Smooth muscle cell (in vitro differentiated cells): Measurements from ENCODE around the gene LYPD6B. TPM values are rescaled to one million over a fixed set of nuclear protein-coding genes. Genes with fewer than 3 reads are reported as not detected.

Experiments
- DNase-seq: peaks from one replicate; lab custom pipeline; 2025; ENCODE audit not compliant: unreplicated experiment; lab: John Stamatoyannopoulos, UW
- H2AFZ ChIP-seq: fragments of 200-600 bp; sonication (generic); 2 replicates; pipeline ENCODE4 v1.6.0; 2016; ENCODE audit warnings: antibody characterized with exemption, low read depth, mild to moderate bottlenecking
- H3F3A ChIP-seq: fragments of 200-600 bp; sonication (generic); 2 replicates; pipeline ENCODE4 v1.6.0; 2017; ENCODE audit warnings: antibody characterized with exemption, low read depth
- H3K27ac ChIP-seq: fragments of 200-600 bp; sonication (generic); 2 replicates; pipeline ENCODE4 v1.5.1; 2016; ENCODE audit warnings: low read depth, mild to moderate bottlenecking
- H3K27me3 ChIP-seq: fragments of 200-600 bp; sonication (generic); 2 replicates; pipeline ENCODE4 v1.6.1; 2016; ENCODE audit warnings: low read depth, mild to moderate bottlenecking
- H3K36me3 ChIP-seq: fragments of 200-600 bp; sonication (generic); 2 replicates; pipeline ENCODE4 v1.5.1; 2016; ENCODE audit warnings: low read depth
- H3K4me1 ChIP-seq: fragments of 200-600 bp; sonication (generic); 2 replicates; pipeline ENCODE4 v1.5.1; 2016; ENCODE audit warnings: low read depth
- H3K4me2 ChIP-seq: fragments of 200-600 bp; sonication (generic); 2 replicates; pipeline ENCODE4 v1.6.0; 2016; ENCODE audit warnings: mild to moderate bottlenecking
- H3K4me3 ChIP-seq: fragments of 200-600 bp; sonication (generic); 2 replicates; pipeline ENCODE4 v1.5.1; 2016; ENCODE audit warnings: mild to moderate bottlenecking
- H3K79me2 ChIP-seq: fragments of 200-600 bp; sonication (generic); 2 replicates; pipeline ENCODE4 v1.6.0; 2016; ENCODE audit warnings: low read depth, mild to moderate bottlenecking
- H3K9ac ChIP-seq: fragments of 200-600 bp; sonication (generic); 2 replicates; pipeline ENCODE4 v1.6.0; 2016; ENCODE audit warnings: low read depth
- H3K9me3 ChIP-seq: fragments of 200-600 bp; sonication (generic); replicated peaks from 2 replicates; pipeline ENCODE4 v1.5.1; 2016; ENCODE audit warnings: low read depth
- H4K20me1 ChIP-seq: fragments of 200-600 bp; sonication (generic); 2 replicates; pipeline ENCODE4 v1.6.0; 2016; ENCODE audit warnings: low read depth
- WGBS: methylation state at CpG from one replicate; pipeline ENCODE4 v1.1.7; 2016; ENCODE audit warnings: low lambda C conversion rate; 5-methylcytosine and 5-hydroxymethylcytosine counted together
- polyA plus RNA-seq: library from polyadenylated mRNA; unstranded; fragments of >200 nt; fragmentation: Nextera tagmentation; extraction: Ambion mirVana; gene quantifications from 2 replicates; pipeline ENCODE4 v1.2.1, GENCODE V29; 2016
- total RNA-seq: library from RNA; depleted of rRNA; stranded (reverse); fragments of >200 nt; gene quantifications from 2 replicates; pipeline ENCODE4 v1.2.3, GENCODE V29; 2014
- TF ChIP-seq, protein P1 (sequence below): fragments of 200-600 bp; sonication (generic); IDR thresholded peaks from 2 replicates; pipeline ENCODE4 v1.5.1; 2017; ENCODE audit warnings: borderline replicate concordance, mild to moderate bottlenecking, antibody characterized with exemption; ENCODE audit not compliant: insufficient read depth, poor library complexity, severe bottlenecking

Gene LYPD6B
- total and polyA plus RNA-seq, 2 experiments from 2014 or later, result 4.9 to 10.6 TPM

DNA sequence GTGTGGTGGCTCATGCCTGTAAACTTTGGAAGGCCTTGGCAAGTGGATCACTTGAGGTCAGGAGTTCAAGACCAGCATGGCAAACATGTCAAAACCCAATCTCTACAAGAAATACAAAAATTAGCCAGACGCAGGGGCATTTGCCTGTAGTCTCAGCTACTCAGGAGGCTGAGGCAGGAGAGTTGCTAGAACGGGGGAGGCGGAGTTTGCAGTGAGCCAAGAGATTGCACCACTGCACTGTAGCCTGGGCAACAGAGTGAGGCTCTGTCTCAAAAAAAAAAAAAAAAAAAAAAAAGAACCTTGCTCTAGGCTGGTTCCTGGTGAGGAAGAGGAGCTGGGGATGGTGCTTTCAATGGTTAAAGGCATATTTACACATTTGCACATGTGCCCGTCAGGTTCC, 129.4 kb downstream of the LYPD6B start:
- Histone ChIP-seq H3K36me3 (no peaks in the 10 kb centered on the region), H3K79me2 (no peaks in the 10 kb centered on the region), H3K9me3 (no peaks in the 10 kb centered on the region), H3K4me3 (no peak overlapping the region), H3K4me2 (peak overlapping the region; percentile 52), H3K27me3 (peaks cover 4% of the 10 kb centered on the region), H2AFZ (no peak overlapping the region), H3F3A (no peaks in the 10 kb centered on the region), H3K4me1 (peaks cover 11% of the 10 kb centered on the region), H3K27ac (peak overlapping the region; percentile 82), H4K20me1 (no peaks in the 10 kb centered on the region), H3K9ac (no peak overlapping the region)
- no peak for DNase-seq
- 67% methylated on average over 4 of the region's 4 CpGs for WGBS
- TF ChIP-seq, protein P1, sequence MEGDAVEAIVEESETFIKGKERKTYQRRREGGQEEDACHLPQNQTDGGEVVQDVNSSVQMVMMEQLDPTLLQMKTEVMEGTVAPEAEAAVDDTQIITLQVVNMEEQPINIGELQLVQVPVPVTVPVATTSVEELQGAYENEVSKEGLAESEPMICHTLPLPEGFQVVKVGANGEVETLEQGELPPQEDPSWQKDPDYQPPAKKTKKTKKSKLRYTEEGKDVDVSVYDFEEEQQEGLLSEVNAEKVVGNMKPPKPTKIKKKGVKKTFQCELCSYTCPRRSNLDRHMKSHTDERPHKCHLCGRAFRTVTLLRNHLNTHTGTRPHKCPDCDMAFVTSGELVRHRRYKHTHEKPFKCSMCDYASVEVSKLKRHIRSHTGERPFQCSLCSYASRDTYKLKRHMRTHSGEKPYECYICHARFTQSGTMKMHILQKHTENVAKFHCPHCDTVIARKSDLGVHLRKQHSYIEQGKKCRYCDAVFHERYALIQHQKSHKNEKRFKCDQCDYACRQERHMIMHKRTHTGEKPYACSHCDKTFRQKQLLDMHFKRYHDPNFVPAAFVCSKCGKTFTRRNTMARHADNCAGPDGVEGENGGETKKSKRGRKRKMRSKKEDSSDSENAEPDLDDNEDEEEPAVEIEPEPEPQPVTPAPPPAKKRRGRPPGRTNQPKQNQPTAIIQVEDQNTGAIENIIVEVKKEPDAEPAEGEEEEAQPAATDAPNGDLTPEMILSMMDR, result no peak

DNA sequence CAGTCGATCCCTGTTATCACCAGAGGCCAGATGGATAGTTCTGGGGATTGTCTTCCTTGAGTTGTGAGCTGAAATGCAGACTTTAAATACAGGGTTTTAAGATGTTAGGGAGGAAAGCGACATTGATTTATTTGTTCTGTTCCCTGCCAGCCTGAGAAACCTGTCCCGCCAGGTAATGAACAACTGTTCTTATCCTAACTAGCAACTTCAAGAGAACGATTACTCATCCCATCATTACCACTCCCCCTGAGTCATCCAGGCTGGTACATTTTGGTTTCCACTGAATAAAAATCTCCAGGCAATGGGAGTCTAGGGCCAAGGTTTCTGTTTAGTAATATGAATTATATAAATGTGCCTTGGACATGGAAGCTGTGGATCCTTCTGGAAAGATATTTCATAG, 131.2 kb downstream of the LYPD6B start:
- Histone ChIP-seq H3K27ac (peak overlapping the region; percentile 82), H3K79me2 (no peaks in the 10 kb centered on the region), H3K36me3 (no peaks in the 10 kb centered on the region), H3F3A (no peaks in the 10 kb centered on the region), H3K4me1 (peaks cover 11% of the 10 kb centered on the region), H3K27me3 (no peaks in the 10 kb centered on the region), H4K20me1 (no peaks in the 10 kb centered on the region), H3K4me2 (peak overlapping the region; percentile 38), H3K4me3 (no peak overlapping the region), H2AFZ (no peak overlapping the region), H3K9ac (peak overlapping the region; percentile 36), H3K9me3 (no peaks in the 10 kb centered on the region)
- 40% methylated on average over 4 of the region's 4 CpGs for WGBS
- DNase-seq, result no peak
- TF ChIP-seq, protein P1, result no peak

DNA sequence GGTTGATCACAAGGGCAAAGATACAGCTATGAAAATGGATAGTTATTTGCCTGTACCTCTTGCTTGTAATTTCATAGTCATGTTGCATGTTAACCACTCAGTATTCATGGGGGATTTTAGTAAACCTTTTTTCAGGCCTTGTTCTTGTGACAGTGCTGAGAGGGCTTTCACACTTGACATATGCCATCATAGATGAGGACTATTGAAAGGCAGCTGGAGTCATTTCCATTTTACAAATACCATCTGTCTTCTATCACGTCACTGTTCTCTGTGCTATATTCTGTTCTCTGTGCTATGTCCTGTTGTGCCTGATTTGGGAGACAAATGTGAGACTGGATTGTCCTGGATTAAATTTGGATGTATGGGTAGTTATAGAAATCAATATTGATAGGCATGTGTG, 131.7 kb downstream of the LYPD6B start:
- H3K4me2 ChIP-seq, result peak overlapping the region; percentile 6
- H3K27ac ChIP-seq, result peak overlapping the region; percentile 82

DNA sequence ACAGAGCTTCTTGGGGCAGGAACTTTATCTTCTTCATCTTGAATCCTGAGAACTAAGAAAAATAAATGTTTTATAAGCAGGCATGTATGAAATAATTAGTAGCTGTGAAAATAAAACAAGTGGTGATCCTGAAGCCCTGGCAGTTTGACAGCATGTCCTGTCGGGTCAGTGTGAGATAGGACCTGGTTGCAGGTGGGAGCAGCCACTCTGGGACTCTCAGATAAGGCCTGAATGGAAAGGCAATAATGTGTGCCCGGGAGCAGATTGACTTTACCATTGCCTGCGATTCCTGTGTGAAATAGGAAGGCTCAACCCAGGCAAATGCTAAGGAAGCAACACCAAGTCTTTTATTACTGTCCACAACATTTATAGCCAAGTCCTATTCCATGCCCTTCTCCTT, 132.4 kb downstream of the LYPD6B start:
- H3K4me1 ChIP-seq, result peaks cover 11% of the 10 kb centered on the region
- H3K4me2 ChIP-seq, result no peak overlapping the region
- WGBS, result 75% methylated on average over 3 of the region's 3 CpGs
- H3K9me3 ChIP-seq, result no peaks in the 10 kb centered on the region
- H4K20me1 ChIP-seq, result no peaks in the 10 kb centered on the region
- no peaks in the 10 kb centered on the region for H3K79me2 ChIP-seq
- H3K27me3 ChIP-seq, result no peaks in the 10 kb centered on the region
- no peaks in the 10 kb centered on the region for H3K36me3 ChIP-seq
- no peak for DNase-seq
- H3K4me3 ChIP-seq, result no peak overlapping the region
- TF ChIP-seq, protein P1, result no peak
- no peaks in the 10 kb centered on the region for H3F3A ChIP-seq
- H3K27ac ChIP-seq, result peak overlapping the region; percentile 82
- H2AFZ ChIP-seq, result no peak overlapping the region
- no peak overlapping the region for H3K9ac ChIP-seq

More for the DNA sequence above, 131.7 kb downstream of the LYPD6B start:
- H4K20me1 ChIP-seq, result no peaks in the 10 kb centered on the region
- H3K9ac ChIP-seq, result no peak overlapping the region
- H3K4me3 ChIP-seq, result no peak overlapping the region
- 73% methylated on average over 1 of the region's 1 CpG for WGBS
- no peaks in the 10 kb centered on the region for H3F3A ChIP-seq
- no peaks in the 10 kb centered on the region for H3K27me3 ChIP-seq
- H3K79me2 ChIP-seq, result no peaks in the 10 kb centered on the region
- H3K36me3 ChIP-seq, result no peaks in the 10 kb centered on the region
- peaks cover 11% of the 10 kb centered on the region for H3K4me1 ChIP-seq
- no peak for DNase-seq
- no peak overlapping the region for H2AFZ ChIP-seq
- H3K9me3 ChIP-seq, result no peaks in the 10 kb centered on the region
- TF ChIP-seq, protein P1, result no peak
